ENCODE measurements around the gene CCDC183.
"Not testable (repeated sequence)": the region's sequence is repeated elsewhere in the genome, so short reads cannot be mapped to it uniquely, and the experiment has no call there.

Gene CCDC183

DNA sequence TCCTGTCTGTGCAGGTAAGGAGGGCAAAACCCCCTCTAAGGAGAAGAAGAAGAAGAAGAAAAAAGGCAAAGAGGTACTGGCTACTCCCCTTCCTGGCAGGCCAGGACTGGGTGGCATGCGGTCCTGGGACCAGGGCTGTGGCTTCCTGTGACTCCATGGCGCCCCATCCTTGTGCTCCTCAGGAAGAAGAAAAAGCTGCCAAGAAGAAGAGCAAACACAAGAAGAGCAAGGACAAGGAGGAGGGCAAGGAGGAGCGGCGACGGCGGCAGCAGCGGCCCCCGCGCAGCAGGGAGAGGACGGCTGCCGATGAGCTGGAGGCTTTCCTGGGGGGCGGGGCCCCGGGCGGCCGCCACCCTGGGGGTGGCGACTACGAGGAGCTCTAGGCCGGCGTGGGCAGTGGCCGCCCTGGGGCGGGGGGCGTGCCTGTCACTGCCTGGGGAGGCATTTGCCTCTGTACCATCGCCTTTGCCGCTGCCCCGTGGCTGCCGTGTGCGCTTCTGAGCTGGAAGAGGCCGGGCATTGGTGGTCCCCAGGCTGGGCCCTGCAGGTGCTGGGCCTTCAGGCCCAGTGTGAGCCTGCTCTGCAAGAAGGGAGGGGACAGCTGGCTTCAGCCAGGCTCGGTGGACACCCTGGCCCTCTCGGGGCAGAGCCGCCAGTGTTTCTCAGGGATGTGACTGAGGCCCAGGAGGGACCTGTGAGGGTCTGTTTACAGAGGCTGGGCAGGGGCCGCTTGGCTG lies 44.2 kb downstream of the CCDC183 start:
- no peak for DNase-seq

GRCh38 chr9:136840877-136841645 lies 44.9 kb downstream of the CCDC183 start:
- DNase-seq: no peak

DNA sequence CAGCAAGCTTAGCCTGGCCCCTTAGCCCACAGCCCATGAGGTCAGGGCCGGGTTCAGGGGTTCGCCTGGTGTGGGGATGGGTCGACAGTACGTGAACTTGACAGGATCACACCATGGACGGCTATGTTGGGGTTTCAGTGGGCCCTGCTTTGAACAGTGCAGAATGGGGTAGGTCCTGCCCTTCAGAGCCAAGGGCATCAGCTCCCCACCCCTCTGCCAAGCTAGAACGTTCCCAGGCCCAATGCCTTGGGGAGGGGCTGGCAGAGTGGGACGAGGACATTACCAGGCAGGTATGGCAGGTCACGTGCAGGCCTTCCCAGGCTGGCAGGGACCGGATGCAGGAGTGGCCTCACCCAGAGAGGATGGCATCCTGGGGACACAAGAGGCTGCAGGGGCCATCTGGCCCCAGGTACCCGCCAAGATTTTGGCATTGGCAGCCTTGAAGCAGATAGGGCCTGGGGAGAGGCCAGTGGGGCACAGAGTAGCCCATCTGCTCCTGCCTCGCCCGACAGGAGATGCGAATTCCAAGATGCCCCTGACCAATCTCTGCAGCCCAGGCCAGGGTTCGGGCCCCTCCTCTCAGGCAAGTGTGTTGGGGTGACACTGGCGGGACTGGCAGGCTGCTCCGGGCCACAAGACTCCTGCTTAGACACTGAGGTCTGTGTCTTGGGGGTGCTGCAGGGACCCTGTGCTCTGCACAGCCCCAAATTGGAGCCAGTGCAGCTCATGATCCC lies 45.7 kb downstream of the CCDC183 start:
- DNase-seq: not testable (repeated sequence)

GRCh38 chr9:136842380-136842948 lies 46.3 kb downstream of the CCDC183 start, which contains the start of gene AJM1:
TSS of gene AJM1 (plus strand) at chr9:136842478. CDS start at chr9:136844415, 1,937 bp downstream.
- DNase-seq: peak; percentile 91

DNA sequence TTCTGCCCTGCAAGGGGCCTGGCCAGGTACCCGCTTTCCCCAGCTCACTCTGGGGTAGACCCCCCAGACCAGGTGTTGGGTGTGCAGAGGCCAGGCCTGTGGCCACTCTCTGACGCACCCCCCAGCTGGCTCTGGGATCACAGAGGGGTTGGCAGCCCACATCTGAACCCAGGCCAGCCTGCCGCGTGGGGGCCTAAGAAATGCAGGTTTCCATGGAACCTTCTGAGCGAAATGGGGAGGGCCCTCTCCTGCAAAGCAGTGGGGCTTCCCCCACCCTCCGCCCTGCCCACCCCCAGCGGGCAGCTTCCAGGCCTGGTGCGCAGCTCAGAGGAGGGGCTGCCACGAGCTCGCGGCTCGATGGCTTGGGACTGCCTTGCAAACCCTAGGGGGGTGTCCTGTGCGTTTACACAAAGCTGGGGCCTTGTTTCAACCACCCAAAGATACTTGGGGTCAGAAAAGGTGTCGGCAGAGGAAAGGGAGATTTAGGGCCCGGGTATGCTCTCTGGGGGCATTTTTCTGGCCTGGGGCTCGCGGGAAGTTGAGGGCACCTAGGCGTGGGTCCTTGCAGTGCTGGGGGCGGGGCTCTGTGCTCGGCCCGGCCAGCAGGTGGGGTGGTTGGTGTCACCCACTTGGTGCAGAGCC lies 47.1 kb downstream of the CCDC183 start:
- not testable (repeated sequence) for DNase-seq

GRCh38 chr9:136843801-136844740 lies 47.9 kb downstream of the CCDC183 start:
- DNase-seq: not testable (repeated sequence)

GRCh38 chr9:136844761-136845464 lies 48.8 kb downstream of the CCDC183 start:
- no peak for DNase-seq

DNA sequence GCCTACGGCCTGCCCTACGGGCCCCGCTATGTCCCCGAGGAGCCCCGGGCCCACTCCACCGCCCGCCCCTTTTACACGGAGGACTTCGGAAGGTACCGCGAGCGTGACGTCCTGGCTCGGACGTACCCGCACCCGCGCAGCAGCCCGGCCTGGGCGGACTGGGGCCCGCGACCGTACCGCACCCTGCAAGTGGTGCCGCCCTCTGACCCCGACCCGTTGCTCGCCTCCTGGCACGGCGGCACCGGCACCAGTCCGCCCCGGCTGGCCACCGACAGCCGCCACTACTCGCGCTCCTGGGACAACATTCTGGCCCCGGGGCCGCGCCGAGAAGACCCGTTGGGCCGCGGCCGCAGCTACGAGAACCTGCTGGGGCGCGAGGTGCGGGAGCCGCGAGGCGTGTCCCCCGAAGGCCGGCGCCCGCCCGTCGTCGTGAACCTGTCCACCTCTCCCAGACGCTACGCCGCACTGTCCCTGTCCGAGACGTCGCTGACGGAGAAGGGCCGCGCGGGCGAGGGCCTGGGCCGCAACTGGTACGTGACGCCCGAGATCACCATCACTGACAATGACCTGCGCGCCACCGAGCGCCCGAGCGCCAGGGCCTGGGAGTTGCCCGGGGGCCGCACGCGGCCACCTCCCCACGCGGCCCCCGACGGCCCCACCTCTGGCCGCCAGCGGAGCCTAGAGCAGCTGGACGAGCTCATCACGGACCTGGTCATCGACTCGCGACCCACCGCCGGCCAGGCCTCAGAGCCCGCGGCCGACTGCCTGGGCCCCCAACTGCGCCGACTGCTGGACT lies 49.5 kb downstream of the CCDC183 start:
- no peak for DNase-seq

DNA sequence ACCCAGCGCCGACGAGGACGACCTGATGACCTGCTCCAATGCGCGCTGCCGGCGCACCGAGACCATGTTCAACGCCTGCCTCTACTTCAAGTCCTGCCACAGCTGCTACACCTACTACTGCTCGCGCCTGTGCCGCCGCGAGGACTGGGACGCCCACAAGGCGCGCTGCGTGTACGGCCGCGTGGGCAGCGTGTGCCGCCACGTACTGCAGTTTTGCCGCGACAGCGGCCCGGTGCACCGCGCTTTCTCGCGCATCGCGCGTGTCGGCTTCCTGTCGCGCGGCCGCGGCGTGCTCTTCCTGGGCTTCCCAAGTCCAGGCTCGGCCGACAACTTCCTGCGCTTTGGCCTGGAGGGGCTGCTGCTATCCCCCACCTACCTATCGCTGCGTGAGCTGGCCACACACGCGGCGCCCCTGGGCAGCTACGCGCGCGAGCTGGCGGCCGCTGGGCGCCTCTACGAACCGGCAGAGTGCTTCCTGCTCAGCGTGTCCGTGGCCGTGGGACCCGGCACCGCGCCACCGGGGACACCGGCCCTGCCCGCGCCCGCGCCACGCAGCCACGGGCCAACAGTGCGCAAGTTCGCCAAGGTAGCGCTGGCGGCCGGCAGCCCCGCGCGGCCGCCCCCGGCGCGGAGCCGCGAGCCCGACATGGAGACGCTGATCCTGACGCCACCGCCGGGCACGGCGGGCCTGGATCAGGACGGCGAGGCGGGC lies 50.4 kb downstream of the CCDC183 start:
- DNase-seq: no peak

- DNase-seq: peak; percentile 93
Observed at GRCh38 chr9:136847088-136847825, 51.1 kb downstream of the CCDC183 start.

DNA sequence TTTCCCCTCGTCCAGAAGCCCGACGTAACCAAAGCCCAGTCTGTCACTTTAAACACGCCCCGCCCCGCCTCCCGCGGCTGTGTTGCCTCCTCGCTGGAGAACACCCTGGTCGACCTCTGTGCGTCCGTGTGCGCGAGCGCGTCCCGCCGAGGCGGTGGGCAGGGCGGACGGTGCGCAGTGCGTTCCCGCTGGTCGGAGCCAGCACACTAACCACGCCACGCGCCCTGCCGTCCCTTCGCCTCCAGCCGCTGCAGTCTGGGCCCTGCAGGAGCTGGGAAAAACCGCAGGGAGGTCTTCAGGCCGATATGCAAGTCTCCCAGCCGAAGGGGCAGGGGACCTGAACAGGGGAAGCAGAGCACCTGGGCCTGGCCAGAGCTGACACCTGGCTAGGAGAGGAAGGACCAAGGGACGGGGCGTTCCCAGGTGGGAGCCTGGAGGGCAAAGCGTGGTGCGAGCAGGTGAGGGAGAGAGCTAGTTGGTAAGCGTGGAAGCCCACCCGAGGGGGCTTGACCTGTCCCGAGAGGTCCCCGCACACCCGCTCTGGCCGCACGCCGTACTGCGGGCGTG lies 51.8 kb downstream of the CCDC183 start:
- DNase-seq: peak; percentile 93

- DNase-seq: no peak
Observed at GRCh38 chr9:136848393-136849037, 52.4 kb downstream of the CCDC183 start.

- peak; percentile 99 for DNase-seq
Observed at GRCh38 chr9:136849038-136849959, 53.2 kb downstream of the CCDC183 start, which contains the start of gene PHPT1. TSS of gene PHPT1 (plus strand) at chr9:136849409. CDS start at chr9:136849431, 22 bp downstream.

DNA sequence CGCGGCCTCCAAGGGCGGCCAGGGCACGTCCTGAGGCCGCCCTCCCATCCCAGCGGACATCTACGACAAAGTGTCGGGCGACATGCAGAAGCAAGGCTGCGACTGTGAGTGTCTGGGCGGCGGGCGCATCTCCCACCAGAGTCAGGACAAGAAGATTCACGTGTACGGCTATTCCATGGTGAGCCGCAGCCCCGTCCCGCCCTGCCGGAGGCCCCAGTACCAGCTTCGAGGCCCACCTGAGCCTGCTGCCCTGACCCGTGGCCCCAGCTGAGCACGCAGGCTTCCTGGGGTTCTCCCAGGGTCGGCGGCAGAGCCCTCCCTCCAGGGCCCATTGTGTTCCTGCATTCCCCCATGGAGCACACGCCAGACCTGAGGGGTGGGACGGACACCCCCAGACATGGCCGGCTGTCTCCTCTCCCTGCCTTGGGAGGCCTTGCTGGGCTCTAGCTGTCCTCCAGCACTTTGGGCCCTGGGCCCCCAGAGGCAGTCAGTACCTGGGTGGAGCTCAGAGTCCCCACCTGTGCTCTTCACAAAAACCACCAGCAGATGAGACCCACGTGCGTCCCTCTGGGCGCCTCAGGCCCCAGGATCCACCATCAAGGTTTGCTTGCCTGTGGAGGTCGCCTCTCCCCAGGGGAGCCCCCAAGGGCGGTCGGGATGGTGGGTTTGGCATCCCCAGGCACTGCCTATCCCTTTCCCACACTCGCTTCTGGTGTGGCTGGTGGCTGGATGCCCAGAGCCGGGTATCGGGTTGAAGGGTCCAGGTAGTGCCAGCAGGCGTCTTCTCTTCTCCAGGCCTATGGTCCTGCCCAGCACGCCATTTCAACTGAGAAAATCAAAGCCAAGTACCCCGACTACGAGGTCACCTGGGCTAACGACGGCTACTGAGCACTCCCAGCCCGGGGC lies 54.1 kb downstream of the CCDC183 start:
- no peak for DNase-seq
